HCT116 (cell line): ENCODE measurements around the gene CAB39L. TPM values are rescaled to one million over a fixed set of nuclear protein-coding genes. Genes with fewer than 3 reads are reported as not detected.

Experiments used
- ATAC-seq: fragments of 200-7000 bp; cut with Tn5 transposase; 2 replicates; pipeline ENCODE4 v1.9.1; 2020; ENCODE audit warnings: mild to moderate bottlenecking, moderate library complexity
- BruUV-seq: library from RNA; stranded (reverse); fragments of 400-500 nt; replicated peaks from 2 replicates; lab custom pipeline; 2021; lab: Mats Ljungman, UMichigan
- CTCF ChIA-PET: fragments of 300-600 bp; sonication (Branson Sonifier 250); formaldehyde crosslinking; loops from one replicate; lab custom pipeline; 2021; ENCODE audit warnings: antibody characterized with exemption; lab: Charles Lee
- POLR2A ChIA-PET: fragments of 300-600, 350-600 bp; sonication (Branson Sonifier 250); formaldehyde crosslinking; loops from one replicate; lab custom pipeline; 2021; ENCODE audit warnings: antibody characterized with exemption; lab: Charles Lee
- RAD21 ChIA-PET, 2 experiments: fragments of 300-600 bp; sonication (Branson Sonifier 250); formaldehyde crosslinking; loops; one replicate each; lab custom pipeline; 2023; ENCODE audit warnings: low total read pairs in 2 of 2; ENCODE audit not compliant: uncharacterized antibody in 2 of 2, unreplicated experiment in 2 of 2, low non-redundant PET in 1 of 2; lab: Charles Lee
- DNase-seq: peaks from one replicate; pipeline ENCODE4 v3.0.0-alpha.2; 2010; ENCODE audit warnings: low read depth, low spot score
- H2AFZ ChIP-seq: fragments of 200-600 bp; shearing (Covaris generic), sonication (generic); 2 replicates; pipeline ENCODE4 v1.6.1; 2017; ENCODE audit warnings: low read depth, mixed run types, mixed read lengths, antibody characterized with exemption, low read length; ENCODE audit not compliant: poor library complexity, severe bottlenecking
- H3K27ac ChIP-seq: 2 replicates; pipeline ENCODE4 v1.5.1; 2012; ENCODE audit warnings: low read depth, low read length
- H3K27me3 ChIP-seq: fragments of 200-600 bp; sonication (generic); 2 replicates; pipeline ENCODE4 v1.6.1; 2016; ENCODE audit warnings: mixed run types, low read length, mixed read lengths; ENCODE audit not compliant: insufficient read depth
- H3K36me3 ChIP-seq, 2 experiments: fragments of 200-500 bp in 1 of 2; fragments of 200-600 bp in 1 of 2; sonication (Bioruptor generic) in 1 of 2; sonication (generic) in 1 of 2; 2 replicates each; pipeline versions ENCODE4 v1.5.1 to v1.6.1; 2014 to 2016; ENCODE audit warnings: low read length in 2 of 2, inconsistent platforms in 1 of 2, mixed read lengths in 1 of 2, mixed run types in 1 of 2; ENCODE audit not compliant: insufficient read depth in 2 of 2, control insufficient read depth in 1 of 2
- H3K4me1 ChIP-seq, 2 experiments: fragments of 200-600 bp in 1 of 2; sonication (generic) in 1 of 2; 2 replicates each; pipeline versions ENCODE4 v1.5.1 to v1.6.1; 2012 to 2017; ENCODE audit warnings: low read length in 2 of 2, inconsistent platforms in 1 of 2, mild to moderate bottlenecking in 1 of 2, mixed read lengths in 1 of 2, mixed run types in 1 of 2, moderate library complexity in 1 of 2; ENCODE audit not compliant: insufficient read depth in 2 of 2, control insufficient read depth in 1 of 2
- H3K4me2 ChIP-seq: fragments of 200-600 bp; sonication (generic); 2 replicates; pipeline ENCODE4 v1.6.1; 2017; ENCODE audit warnings: mixed run types, low read length, mixed read lengths
- H3K4me3 ChIP-seq, 2 experiments: fragments of 200-600 bp in 1 of 2; sonication (generic) in 1 of 2; replicated peaks in 1 of 2; 2 replicates each; pipeline ENCODE4 v1.5.1; 2011 to 2016; ENCODE audit warnings: low read length in 2 of 2, control low read depth in 1 of 2, low read depth in 1 of 2, mild to moderate bottlenecking in 1 of 2, mixed read lengths in 1 of 2, mixed run types in 1 of 2
- H3K79me2 ChIP-seq: fragments of 200-600 bp; sonication (generic); 2 replicates; pipeline ENCODE4 v1.6.1; 2017; ENCODE audit warnings: mild to moderate bottlenecking, mixed run types, low read length, moderate library complexity, mixed read lengths; ENCODE audit not compliant: insufficient read depth
- H3K9ac ChIP-seq: fragments of 200-600 bp; sonication (generic); 2 replicates; pipeline ENCODE4 v1.6.1; 2016; ENCODE audit warnings: low read length, mixed read lengths
- H3K9me2 ChIP-seq: fragments of 200-600 bp; sonication (generic), shearing (Covaris generic); 2 replicates; pipeline ENCODE4 v1.6.1; 2017; ENCODE audit warnings: mixed run types, mild to moderate bottlenecking, moderate library complexity; ENCODE audit not compliant: insufficient read depth
- H3K9me3 ChIP-seq, 2 experiments: fragments of 200-500 bp in 1 of 2; fragments of 200-600 bp in 1 of 2; sonication (Bioruptor generic) in 1 of 2; sonication (generic) in 1 of 2; 2 replicates each; pipeline ENCODE4 v1.6.1; 2014 to 2017; ENCODE audit warnings: low read length in 2 of 2, mixed read lengths in 2 of 2, inconsistent platforms in 1 of 2, low read depth in 1 of 2, mild to moderate bottlenecking in 1 of 2, mixed run types in 1 of 2, moderate library complexity in 1 of 2; ENCODE audit not compliant: control insufficient read depth in 1 of 2, insufficient read depth in 1 of 2
- H4K20me1 ChIP-seq: fragments of 200-600 bp; sonication (generic), shearing (Covaris generic); 2 replicates; pipeline ENCODE4 v1.6.1; 2017; ENCODE audit warnings: mixed run types, mild to moderate bottlenecking, moderate library complexity; ENCODE audit not compliant: insufficient read depth
- CBX3 ChIP-seq: IDR thresholded peaks from 2 replicates; pipeline ENCODE4 v1.6.1; 2012; ENCODE audit warnings: low read depth
- CEBPB ChIP-seq: IDR thresholded peaks from 2 replicates; pipeline ENCODE4 v1.6.1; 2012; ENCODE audit warnings: low read depth
- CTCF ChIP-seq, 3 experiments: fragments of 200-600 bp in 1 of 3; sonication (generic) in 1 of 3; IDR thresholded peaks in 2 of 3; conservative IDR thresholded peaks in 1 of 3; 2 replicates each; pipeline ENCODE4 v1.5.1; 2012 to 2017; ENCODE audit warnings: low read depth in 2 of 3, low read length in 2 of 3, antibody characterized with exemption in 1 of 3, borderline replicate concordance in 1 of 3, control low read depth in 1 of 3, mild to moderate bottlenecking in 1 of 3, mixed read lengths in 1 of 3, mixed run types in 1 of 3, moderate library complexity in 1 of 3; ENCODE audit not compliant: insufficient read depth in 1 of 3
- EZH2phosphoT487 ChIP-seq: fragments of 200-600 bp; IDR thresholded peaks from 2 replicates; pipeline ENCODE4 v1.6.1; 2018; ENCODE audit warnings: antibody characterized with exemption, borderline replicate concordance
- FOSL1 ChIP-seq: IDR thresholded peaks from 2 replicates; pipeline ENCODE4 v1.6.1; 2012; ENCODE audit warnings: low read depth
- JUND ChIP-seq: IDR thresholded peaks from 2 replicates; pipeline ENCODE4 v1.6.1; 2012
- MAX ChIP-seq: IDR thresholded peaks from 2 replicates; pipeline ENCODE4 v1.6.1; 2012
- POLR2AphosphoS5 ChIP-seq: IDR thresholded peaks from 2 replicates; pipeline ENCODE4 v1.6.1; 2011; ENCODE audit warnings: mild to moderate bottlenecking, low read depth, low read length, moderate library complexity
- RAD21 ChIP-seq: IDR thresholded peaks from 2 replicates; pipeline ENCODE4 v1.6.1; 2012; ENCODE audit warnings: low read depth, mild to moderate bottlenecking
- SRF ChIP-seq: IDR thresholded peaks from 2 replicates; pipeline ENCODE4 v1.6.1; 2012; ENCODE audit warnings: low read depth
- YY1 ChIP-seq: IDR thresholded peaks from 2 replicates; pipeline ENCODE4 v1.6.1; 2011; ENCODE audit warnings: low read length, low read depth, moderate library complexity, mild to moderate bottlenecking; ENCODE audit not compliant: insufficient replicate concordance; ENCODE audit errors: extremely low read depth
- ZBTB33 ChIP-seq: IDR thresholded peaks from 2 replicates; pipeline ENCODE4 v1.6.1; 2011; ENCODE audit warnings: mild to moderate bottlenecking, low read length, moderate library complexity; ENCODE audit not compliant: insufficient replicate concordance; ENCODE audit errors: extremely low read depth
- ZFX ChIP-seq: fragments of 450-650 bp; IDR thresholded peaks from 2 replicates; pipeline ENCODE4 v1.6.1; 2017
- ZNF274 ChIP-seq: fragments of 200-500 bp; sonication (Bioruptor generic); IDR thresholded peaks from 2 replicates; pipeline ENCODE4 v1.6.1; 2014; ENCODE audit warnings: mild to moderate bottlenecking, low read depth, low read length, inconsistent platforms
- intact Hi-C: fragments of 100-400 bp; cut with micrococcal nuclease; formaldehyde crosslinking; loops from 2 replicates; pipeline ENCODE4 v1.10.0; 2022
- total RNA-seq: library from RNA; stranded (reverse); gene quantifications from one replicate; pipeline ENCODE4 v1.2.1, GENCODE V29; 2021; ENCODE audit not compliant: unreplicated experiment

Gene CAB39L
- total RNA-seq, 1 experiment from 2014 or later = 6.1 TPM

GRCh38 chr13:49305792-49306425 is 138.0 kb downstream of the CAB39L start:
- intact Hi-C loops = no loop called here
- DNase-seq (no peak), ATAC-seq (no peak)
- no peaks in the 10 kb centered on the region for H4K20me1 ChIP-seq
- ChIA-PET POLR2A (no interaction called here), CTCF (no interaction called here), RAD21 (no interaction called here)
- H3K9ac ChIP-seq = no peak overlapping the region
- no peaks in the 10 kb centered on the region for H3K9me2 ChIP-seq
- no peak overlapping the region for H2AFZ ChIP-seq
- H3K4me3 ChIP-seq = no peak overlapping the region
- no peaks in the 10 kb centered on the region for H3K79me2 ChIP-seq
- H3K36me3 ChIP-seq = no peaks in the 10 kb centered on the region
- no peaks in the 10 kb centered on the region for H3K9me3 ChIP-seq
- H3K4me2 ChIP-seq = no peak overlapping the region
- no TSS peak for BruUV-seq
- H3K27me3 ChIP-seq = no peaks in the 10 kb centered on the region
- no peak overlapping the region for H3K27ac ChIP-seq
- peaks cover 7 to 20% of the 10 kb centered on the region in 2 experiments for H3K4me1 ChIP-seq
- TF ChIP-seq ZFX (no peak), ZBTB33 (no peak), CTCF (IDR thresholded peaks at IDR 0.05 in 2 of 3, conservative IDR thresholded peaks at IDR 0.05 in 1 of 3; ENCODE audit: borderline replicate concordance in 1 of 3, insufficient read depth in 1 of 3, low read depth in 2 of 3, low read length in 2 of 3) (no peak), ZNF274 (no peak), EZH2phosphoT487 (no peak), CBX3 (no peak), SRF (no peak), POLR2AphosphoS5 (no peak), FOSL1 (no peak), YY1 (no peak), RAD21 (no peak), CEBPB (no peak), MAX (no peak), JUND (no peak)
